ENCODE results near the gene PFKFB2.

PFKFB2 gene

DNA sequence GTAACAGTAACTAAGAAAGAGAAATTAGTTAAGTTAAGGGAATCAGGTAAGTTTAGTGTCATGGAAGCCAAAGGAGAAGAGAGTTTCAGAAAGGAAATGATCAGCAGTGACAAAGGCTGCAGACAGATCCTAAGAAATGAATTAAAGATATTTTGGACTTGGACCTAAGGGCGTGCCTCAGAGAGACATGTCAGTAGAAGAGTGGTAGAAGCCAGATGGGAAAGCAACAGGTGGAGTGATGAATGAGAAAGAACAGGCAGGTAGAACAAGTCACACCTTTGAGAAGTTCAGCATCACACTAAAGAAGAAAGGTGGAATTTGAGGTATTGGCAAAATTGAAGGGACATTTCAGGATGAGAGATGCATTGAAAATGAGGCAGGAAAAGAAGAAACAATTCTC, 49.6 kb downstream of the PFKFB2 start:
- no peaks in the 10 kb centered on the region for H3K36me3 ChIP-seq (ENCODE audit: control insufficient read depth in 1 of 2, insufficient read depth in 2 of 2, low read length in 2 of 2)
- H3K4me3 ChIP-seq (ENCODE audit: low read depth in 1 of 2, low read length in 2 of 2) = no peak overlapping the region
- no peaks in the 10 kb centered on the region for H3K9me3 ChIP-seq (ENCODE audit: control insufficient read depth in 1 of 2, low read length in 2 of 2)
- no peaks in the 10 kb centered on the region for H3K4me1 ChIP-seq (ENCODE audit: control insufficient read depth in 1 of 2, insufficient read depth in 2 of 2, low read length in 2 of 2)
- no peak overlapping the region for H3K27ac ChIP-seq (ENCODE audit: low read length)
- H3K27me3 ChIP-seq (ENCODE audit: low read depth, low read length) = no peaks in the 10 kb centered on the region

DNA sequence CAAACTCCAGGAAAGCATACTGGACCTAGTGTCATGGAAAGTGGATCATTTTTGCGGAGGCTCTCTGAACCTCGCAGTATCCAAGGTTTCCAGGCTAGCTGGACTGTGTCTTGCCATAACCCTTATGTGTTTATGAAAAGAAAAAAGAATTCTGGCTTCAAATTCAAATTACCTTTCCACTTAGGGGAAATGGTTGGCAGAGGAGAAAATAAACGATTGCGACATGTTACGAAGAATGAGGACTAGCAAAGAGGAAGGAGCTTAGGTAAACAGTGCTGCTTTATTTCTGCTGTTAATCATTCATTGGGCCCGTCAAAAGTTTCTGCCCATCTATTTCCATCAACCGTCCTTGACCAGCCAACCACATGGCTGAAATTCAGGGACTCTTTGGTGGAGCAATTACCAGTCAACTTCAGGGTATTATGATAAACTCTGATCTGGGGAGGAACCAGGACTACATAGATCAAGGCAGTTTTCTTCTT, 50.9 kb downstream of the PFKFB2 start, which contains the start of gene C4BPA:
TSS of gene C4BPA (plus strand) at position 342 of the 482 bp plus-strand sequence. CDS start 8,793 bp downstream, outside the sequence.
- Histone ChIP-seq H3K4me1 (ENCODE audit: control insufficient read depth in 1 of 2, insufficient read depth in 2 of 2, low read length in 2 of 2) (no peaks in the 10 kb centered on the region), H3K27ac (ENCODE audit: low read length) (no peak within 1 kb of the TSS), H3K27me3 (ENCODE audit: low read depth, low read length) (no peaks in the 10 kb centered on the region), H3K4me3 (ENCODE audit: low read depth in 1 of 2, low read length in 2 of 2) (no peak within 1 kb of the TSS), H3K9me3 (ENCODE audit: control insufficient read depth in 1 of 2, low read length in 2 of 2) (no peaks in the 10 kb centered on the region), H3K36me3 (ENCODE audit: control insufficient read depth in 1 of 2, insufficient read depth in 2 of 2, low read length in 2 of 2) (no peaks in the 10 kb centered on the region)

- Histone ChIP-seq H3K27me3 (ENCODE audit: low read depth, low read length) (no peaks in the 10 kb centered on the region), H3K36me3 (ENCODE audit: control insufficient read depth in 1 of 2, insufficient read depth in 2 of 2, low read length in 2 of 2) (no peaks in the 10 kb centered on the region), H3K4me1 (ENCODE audit: control insufficient read depth in 1 of 2, insufficient read depth in 2 of 2, low read length in 2 of 2) (no peaks in the 10 kb centered on the region), H3K4me3 (ENCODE audit: low read depth in 1 of 2, low read length in 2 of 2) (no peak overlapping the region), H3K9me3 (ENCODE audit: control insufficient read depth in 1 of 2, low read length in 2 of 2) (no peaks in the 10 kb centered on the region), H3K27ac (ENCODE audit: low read length) (no peak overlapping the region)
Measured at GRCh38 chr1:207109004-207109403, 55.9 kb downstream of the PFKFB2 start.

DNA sequence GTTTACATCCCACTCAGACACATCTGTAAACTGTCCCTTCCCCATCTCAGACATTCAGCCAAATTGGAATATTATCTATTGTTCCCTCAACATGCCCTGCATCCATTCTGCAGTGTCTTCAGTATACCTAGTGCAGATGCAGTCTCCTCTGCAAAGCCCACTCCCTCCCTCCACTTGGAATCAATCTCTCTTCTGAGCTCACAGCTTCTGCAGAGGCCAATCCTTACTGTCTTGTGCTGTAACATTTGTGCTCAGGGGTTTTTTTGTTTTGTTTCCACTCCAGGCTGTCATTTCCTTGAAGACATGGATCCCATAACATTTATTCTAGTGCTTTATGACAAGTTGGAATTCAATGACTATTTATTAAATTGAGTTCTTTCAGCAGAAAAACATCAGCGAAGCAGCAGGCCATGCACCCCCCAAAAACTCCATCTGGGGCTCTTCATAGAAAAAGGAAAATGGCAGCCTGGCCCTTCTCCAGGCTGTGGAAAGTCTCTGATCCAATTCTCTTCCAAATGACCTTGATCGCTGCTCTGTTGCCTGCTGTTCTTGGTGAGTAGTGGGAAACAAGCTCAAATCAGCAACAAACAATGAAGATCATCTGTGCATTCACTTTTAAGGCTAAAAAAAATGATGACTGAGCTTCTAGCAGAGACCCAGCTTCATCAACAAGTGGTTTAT, 59.7 kb downstream of the PFKFB2 start:
- Histone ChIP-seq H3K4me1 (ENCODE audit: control insufficient read depth in 1 of 2, insufficient read depth in 2 of 2, low read length in 2 of 2) (no peaks in the 10 kb centered on the region), H3K9me3 (ENCODE audit: control insufficient read depth in 1 of 2, low read length in 2 of 2) (no peaks in the 10 kb centered on the region)

GRCh38 chr1:207115269-207115668, 62.2 kb downstream of the PFKFB2 start:
- Histone ChIP-seq H3K4me1 (ENCODE audit: control insufficient read depth in 1 of 2, insufficient read depth in 2 of 2, low read length in 2 of 2) (no peaks in the 10 kb centered on the region), H3K4me3 (ENCODE audit: low read depth in 1 of 2, low read length in 2 of 2) (no peak overlapping the region), H3K36me3 (ENCODE audit: control insufficient read depth in 1 of 2, insufficient read depth in 2 of 2, low read length in 2 of 2) (no peaks in the 10 kb centered on the region), H3K27ac (ENCODE audit: low read length) (no peak overlapping the region), H3K9me3 (ENCODE audit: control insufficient read depth in 1 of 2, low read length in 2 of 2) (no peaks in the 10 kb centered on the region), H3K27me3 (ENCODE audit: low read depth, low read length) (no peaks in the 10 kb centered on the region)

More for the DNA sequence above, 59.7 kb downstream of the PFKFB2 start:
- Histone ChIP-seq H3K27ac (ENCODE audit: low read length) (no peak overlapping the region), H3K4me3 (ENCODE audit: low read depth in 1 of 2, low read length in 2 of 2) (no peak overlapping the region), H3K27me3 (ENCODE audit: low read depth, low read length) (no peaks in the 10 kb centered on the region), H3K36me3 (ENCODE audit: control insufficient read depth in 1 of 2, insufficient read depth in 2 of 2, low read length in 2 of 2) (no peaks in the 10 kb centered on the region)

- peaks cover 0 to 17% of the 10 kb centered on the region in 2 donors for H3K36me3 ChIP-seq (ENCODE audit: control insufficient read depth in 1 of 2, insufficient read depth in 2 of 2, low read length in 2 of 2)
- no peak overlapping the region for H3K4me3 ChIP-seq (ENCODE audit: low read depth in 1 of 2, low read length in 2 of 2)
- H3K9me3 ChIP-seq (ENCODE audit: control insufficient read depth in 1 of 2, low read length in 2 of 2) = peaks cover 5 to 15% of the 10 kb centered on the region in 2 donors
- H3K27ac ChIP-seq (ENCODE audit: low read length) = no peak overlapping the region
- H3K4me1 ChIP-seq (ENCODE audit: control insufficient read depth in 1 of 2, insufficient read depth in 2 of 2, low read length in 2 of 2) = no peaks in the 10 kb centered on the region
- H3K27me3 ChIP-seq (ENCODE audit: low read depth, low read length) = no peaks in the 10 kb centered on the region
Measured at GRCh38 chr1:207124389-207124788, 71.3 kb downstream of the PFKFB2 start.

- H3K36me3 ChIP-seq (ENCODE audit: control insufficient read depth in 1 of 2, insufficient read depth in 2 of 2, low read length in 2 of 2) = peaks cover 0 to 22% of the 10 kb centered on the region in 2 donors
- H3K27ac ChIP-seq (ENCODE audit: low read length) = no peak overlapping the region
- H3K9me3 ChIP-seq (ENCODE audit: control insufficient read depth in 1 of 2, low read length in 2 of 2) = peaks cover 10 to 21% of the 10 kb centered on the region in 2 donors
- H3K4me3 ChIP-seq (ENCODE audit: low read depth in 1 of 2, low read length in 2 of 2) = no peak overlapping the region
- no peaks in the 10 kb centered on the region for H3K4me1 ChIP-seq (ENCODE audit: control insufficient read depth in 1 of 2, insufficient read depth in 2 of 2, low read length in 2 of 2)
- H3K27me3 ChIP-seq (ENCODE audit: low read depth, low read length) = no peaks in the 10 kb centered on the region
Measured at GRCh38 chr1:207128336-207128921, 75.4 kb downstream of the PFKFB2 start.

GRCh38 chr1:207129053-207129452, 76.0 kb downstream of the PFKFB2 start:
- Histone ChIP-seq H3K27me3 (ENCODE audit: low read depth, low read length) (no peaks in the 10 kb centered on the region), H3K36me3 (ENCODE audit: control insufficient read depth in 1 of 2, insufficient read depth in 2 of 2, low read length in 2 of 2) (peaks cover 0 to 18% of the 10 kb centered on the region in 2 donors), H3K4me1 (ENCODE audit: control insufficient read depth in 1 of 2, insufficient read depth in 2 of 2, low read length in 2 of 2) (no peaks in the 10 kb centered on the region)

More at GRCh38 chr1:207129053-207129452, 76.0 kb downstream of the PFKFB2 start:
- Histone ChIP-seq H3K4me3 (ENCODE audit: low read depth in 1 of 2, low read length in 2 of 2) (peak overlapping the region in 1 of 2 donors; percentile 10), H3K27ac (ENCODE audit: low read length) (no peak overlapping the region), H3K9me3 (ENCODE audit: control insufficient read depth in 1 of 2, low read length in 2 of 2) (peaks cover 10 to 21% of the 10 kb centered on the region in 2 donors)
